GM12873 (cell line): Measurements from ENCODE around the gene FAM98C.

Experiments used
- TF ChIP-seq, protein P1 (sequence below): IDR thresholded peaks from 2 replicates; pipeline ENCODE4 v1.5.1; 2012; ENCODE audit warnings: low read depth, mild to moderate bottlenecking, moderate library complexity, low read length, control low read depth; ENCODE audit not compliant: insufficient read depth; ENCODE audit errors: missing control alignments

Gene FAM98C

DNA sequence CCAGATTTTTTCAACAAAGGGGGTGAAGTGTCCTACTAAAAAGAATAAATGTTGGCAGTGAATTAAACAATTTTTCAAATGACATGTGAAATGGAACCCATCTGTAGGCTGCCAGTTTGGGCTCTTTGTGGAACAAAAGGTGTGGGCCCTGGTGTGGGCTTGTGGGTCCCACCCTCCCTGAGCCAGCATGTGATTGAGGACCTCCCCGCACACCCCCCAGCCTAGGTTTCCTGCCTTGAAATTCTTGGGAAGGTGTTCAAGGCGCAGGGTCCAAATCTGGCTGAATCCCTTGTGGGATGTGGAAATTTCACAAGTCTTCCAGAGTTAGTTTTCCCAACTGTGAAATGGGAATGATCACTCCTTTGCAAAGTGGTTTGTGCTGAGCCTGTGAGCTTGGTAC, 19.1 kb upstream of the FAM98C start:
- TF ChIP-seq, protein P1, sequence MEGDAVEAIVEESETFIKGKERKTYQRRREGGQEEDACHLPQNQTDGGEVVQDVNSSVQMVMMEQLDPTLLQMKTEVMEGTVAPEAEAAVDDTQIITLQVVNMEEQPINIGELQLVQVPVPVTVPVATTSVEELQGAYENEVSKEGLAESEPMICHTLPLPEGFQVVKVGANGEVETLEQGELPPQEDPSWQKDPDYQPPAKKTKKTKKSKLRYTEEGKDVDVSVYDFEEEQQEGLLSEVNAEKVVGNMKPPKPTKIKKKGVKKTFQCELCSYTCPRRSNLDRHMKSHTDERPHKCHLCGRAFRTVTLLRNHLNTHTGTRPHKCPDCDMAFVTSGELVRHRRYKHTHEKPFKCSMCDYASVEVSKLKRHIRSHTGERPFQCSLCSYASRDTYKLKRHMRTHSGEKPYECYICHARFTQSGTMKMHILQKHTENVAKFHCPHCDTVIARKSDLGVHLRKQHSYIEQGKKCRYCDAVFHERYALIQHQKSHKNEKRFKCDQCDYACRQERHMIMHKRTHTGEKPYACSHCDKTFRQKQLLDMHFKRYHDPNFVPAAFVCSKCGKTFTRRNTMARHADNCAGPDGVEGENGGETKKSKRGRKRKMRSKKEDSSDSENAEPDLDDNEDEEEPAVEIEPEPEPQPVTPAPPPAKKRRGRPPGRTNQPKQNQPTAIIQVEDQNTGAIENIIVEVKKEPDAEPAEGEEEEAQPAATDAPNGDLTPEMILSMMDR: no peak

DNA sequence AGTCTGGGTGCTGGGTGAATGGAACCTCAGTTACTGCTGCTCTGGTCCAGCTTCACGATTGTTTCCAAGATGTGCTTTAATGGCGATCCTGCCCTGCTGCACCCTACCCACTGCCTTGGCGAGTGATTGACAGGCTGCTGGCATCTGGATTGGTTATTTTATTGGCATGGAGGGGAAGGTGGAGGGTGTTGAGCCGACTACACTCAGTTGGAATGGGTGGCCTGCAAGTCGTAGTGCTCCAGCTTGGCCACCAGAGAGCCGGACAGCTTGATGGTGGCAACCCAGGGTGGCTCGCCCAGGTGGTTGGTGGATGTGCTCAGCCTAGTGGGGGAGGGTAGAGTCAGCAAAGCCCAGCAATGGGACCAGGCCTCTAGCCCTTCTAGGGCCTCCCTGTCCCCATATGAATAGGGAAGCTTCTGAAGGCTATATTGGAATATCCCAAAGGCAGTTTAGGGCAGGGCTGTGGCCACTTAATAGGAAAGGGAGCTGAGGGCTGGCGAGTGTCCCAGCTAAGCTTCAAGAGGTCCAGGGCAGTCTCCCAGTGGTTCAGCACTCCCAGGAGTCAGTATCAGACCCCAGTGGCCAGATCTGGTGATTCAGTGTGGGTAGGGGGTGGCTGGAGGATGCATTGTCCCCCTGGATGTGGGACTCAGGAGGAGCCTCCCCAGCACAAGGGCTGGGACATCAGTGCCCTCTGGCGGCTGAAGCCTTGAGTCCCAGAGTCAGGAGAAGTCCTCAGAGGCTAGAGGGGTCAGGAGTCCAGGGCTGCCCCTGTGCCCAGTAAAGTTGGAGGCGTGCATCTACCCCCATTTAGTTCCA, 18.5 kb upstream of the FAM98C start:
- TF ChIP-seq, protein P1: no peak

DNA sequence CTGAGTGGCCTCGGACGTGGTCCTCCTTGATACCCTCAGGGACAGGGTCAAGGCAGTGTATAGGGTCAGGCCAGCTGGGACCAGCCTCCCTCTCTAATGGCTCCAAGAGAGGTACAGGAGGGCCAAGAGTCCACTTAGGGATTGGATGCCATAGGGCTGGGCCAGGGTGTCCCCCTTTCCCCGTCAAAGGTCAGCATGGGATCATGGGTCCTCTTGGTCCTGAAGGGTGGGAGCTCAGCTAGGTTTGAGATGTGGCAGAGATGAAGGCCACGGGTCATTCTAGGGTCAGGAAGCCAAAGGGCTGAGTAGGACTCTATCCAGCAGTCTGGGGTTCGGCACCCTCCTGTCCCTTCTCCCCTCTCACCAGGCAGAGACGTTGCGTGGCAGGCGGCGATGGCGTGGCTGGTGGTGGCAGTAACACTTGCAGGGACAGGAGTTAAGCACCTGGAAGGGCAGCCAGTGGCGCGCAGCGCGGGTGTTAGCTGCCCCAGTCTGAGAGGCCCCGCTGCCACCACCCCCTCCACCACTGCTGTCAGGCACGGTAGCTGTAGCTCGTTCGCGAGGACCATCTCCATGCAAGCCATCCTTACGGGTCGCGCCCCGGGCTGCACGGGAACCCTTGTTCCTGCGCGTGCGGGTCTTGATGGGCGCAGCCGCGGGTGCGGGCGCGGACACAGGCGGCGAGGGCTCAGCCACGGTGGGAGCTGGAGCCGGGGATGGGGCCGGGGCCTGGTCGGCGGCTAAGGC, 17.7 kb upstream of the FAM98C start:
- TF ChIP-seq, protein P1: no peak

DNA sequence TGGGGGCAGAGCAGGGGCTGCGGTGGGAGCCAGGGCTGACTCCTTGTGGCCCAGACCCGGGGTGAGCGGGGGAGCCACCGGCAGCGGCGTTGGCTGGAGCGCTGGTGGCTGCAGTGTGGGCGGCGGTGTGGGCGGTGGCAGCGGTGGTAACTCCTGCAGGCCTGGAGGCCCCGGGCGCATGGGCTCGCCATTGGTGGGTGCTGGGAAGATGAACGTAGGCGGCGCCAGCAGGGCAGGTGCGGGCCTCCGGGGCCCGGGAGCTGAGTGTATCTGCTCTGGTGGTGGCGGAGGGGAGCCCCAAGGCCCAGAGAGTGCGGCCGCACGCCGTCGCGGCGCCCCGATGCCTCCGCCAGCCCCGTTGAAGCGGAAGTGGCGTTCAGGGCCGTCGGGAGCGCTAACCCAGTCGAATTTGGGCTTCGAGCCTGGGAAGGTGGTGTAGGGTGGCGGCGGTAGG, 17.1 kb upstream of the FAM98C start:
- TF ChIP-seq, protein P1: no peak

DNA sequence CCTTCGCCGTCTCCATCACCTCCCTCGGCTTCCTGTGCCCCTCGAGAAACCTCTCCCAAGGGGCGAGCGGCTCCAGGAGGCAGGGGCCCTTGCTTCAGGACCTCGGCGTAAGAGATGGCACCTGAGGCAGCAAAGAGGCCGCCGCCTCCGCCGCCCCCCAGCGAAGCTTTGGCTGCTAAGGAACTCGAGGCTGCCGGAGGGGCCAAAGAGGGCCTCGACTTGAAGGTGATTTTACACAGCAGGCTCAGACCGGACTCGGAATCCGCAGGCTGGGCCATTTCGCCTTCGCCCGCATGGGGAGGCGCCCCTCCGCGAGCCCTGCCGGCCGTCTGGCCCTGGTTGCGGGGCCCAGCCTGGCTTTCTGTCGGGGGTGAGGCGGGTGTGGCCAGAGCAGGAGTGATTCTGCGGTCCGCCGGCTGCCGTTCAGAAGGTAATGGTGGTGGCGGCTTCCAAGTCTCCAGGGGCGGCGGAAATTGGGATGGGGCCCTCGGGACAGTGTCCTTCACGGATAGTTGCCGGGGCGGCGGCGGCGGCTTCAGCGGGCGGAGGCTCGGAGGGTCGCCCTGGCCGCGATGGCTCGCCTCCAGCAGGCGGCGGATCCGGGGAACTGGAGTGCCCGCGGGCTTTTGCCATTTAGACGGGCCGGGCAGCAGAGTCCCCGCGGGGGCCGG, 16.5 kb upstream of the FAM98C start:
- TF ChIP-seq, protein P1: no peak

DNA sequence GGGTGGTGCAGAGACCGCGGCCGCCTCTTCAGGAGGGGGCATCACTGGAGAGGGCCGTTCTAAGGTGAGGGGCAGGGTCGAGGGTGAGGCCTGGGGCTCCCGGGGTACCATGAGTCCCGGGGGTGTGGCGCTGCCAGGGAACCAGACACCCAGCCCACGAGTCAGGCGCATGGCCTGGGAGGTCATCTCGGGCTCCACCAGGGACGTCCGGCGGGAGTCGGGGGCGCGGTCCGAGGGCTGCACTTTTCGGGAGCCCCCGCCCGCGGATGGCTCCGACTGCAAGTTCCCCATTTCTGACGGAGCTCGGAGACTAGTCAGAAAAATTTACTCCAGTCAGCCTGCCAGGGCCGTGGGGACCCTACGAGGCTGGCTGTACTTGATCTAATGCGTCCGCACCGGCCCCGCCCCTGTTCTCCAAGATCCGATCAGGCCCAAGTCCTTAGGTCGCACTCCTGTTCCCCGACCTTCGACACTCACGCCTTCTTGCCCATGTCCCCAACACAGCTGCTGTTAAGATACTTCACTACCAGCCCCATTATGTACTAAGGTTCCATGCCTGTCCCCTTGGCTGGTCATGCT, 15.8 kb upstream of the FAM98C start:
- TF ChIP-seq, protein P1: no peak
